HG02884 (cell line): ENCODE measurements around the gene OR6S1.
"Not testable (repeated sequence)": the region's sequence is repeated elsewhere in the genome, so short reads cannot be mapped to it uniquely, and the experiment has no call there.

ENCODE experiments used
- ATAC-seq: cut with Tn5 transposase; IDR thresholded peaks from one replicate; pipeline ENCODE4 v1.9.1; 2021; ENCODE audit warnings: mild to moderate bottlenecking, moderate library complexity; ENCODE audit not compliant: unreplicated experiment

Gene OR6S1

GRCh38 chr14:20632448-20632830 is 9.1 kb downstream of the OR6S1 start:
- ATAC-seq = no peak

GRCh38 chr14:20631880-20632389 is 9.6 kb downstream of the OR6S1 start:
- ATAC-seq = no peak

- ATAC-seq = no peak
Measured at GRCh38 chr14:20631023-20631879, 10.2 kb downstream of the OR6S1 start.

- no peak for ATAC-seq
Measured at GRCh38 chr14:20630340-20631022, 11.0 kb downstream of the OR6S1 start.

- no peak for ATAC-seq
Measured at GRCh38 chr14:20628063-20628854, 13.2 kb downstream of the OR6S1 start.

GRCh38 chr14:20627346-20628027 is 14.0 kb downstream of the OR6S1 start:
- ATAC-seq = no peak

- ATAC-seq = no peak
Measured at GRCh38 chr14:20626274-20626673, 15.2 kb downstream of the OR6S1 start.

- peak; percentile 48 for ATAC-seq
Measured at GRCh38 chr14:20624495-20625070, 16.9 kb downstream of the OR6S1 start.

- ATAC-seq = no peak
Measured at GRCh38 chr14:20623798-20624197, 17.7 kb downstream of the OR6S1 start.

GRCh38 chr14:20622816-20623291 is 18.6 kb downstream of the OR6S1 start:
- ATAC-seq = no peak

- no peak for ATAC-seq
Measured at GRCh38 chr14:20620798-20621478, 20.6 kb downstream of the OR6S1 start.

- not testable (repeated sequence) for ATAC-seq
Measured at GRCh38 chr14:20619688-20620087, 21.8 kb downstream of the OR6S1 start.

- ATAC-seq = no peak
Measured at GRCh38 chr14:20618271-20618749, 23.2 kb downstream of the OR6S1 start.

- no peak for ATAC-seq
Measured at GRCh38 chr14:20617138-20618003, 24.1 kb downstream of the OR6S1 start.

- no peak for ATAC-seq
Measured at GRCh38 chr14:20615996-20616395, 25.5 kb downstream of the OR6S1 start.

GRCh38 chr14:20614038-20614840 is 27.3 kb downstream of the OR6S1 start:
- ATAC-seq = no peak
